ENCODE measurements around the gene FAAP100.

FAAP100 gene

DNA sequence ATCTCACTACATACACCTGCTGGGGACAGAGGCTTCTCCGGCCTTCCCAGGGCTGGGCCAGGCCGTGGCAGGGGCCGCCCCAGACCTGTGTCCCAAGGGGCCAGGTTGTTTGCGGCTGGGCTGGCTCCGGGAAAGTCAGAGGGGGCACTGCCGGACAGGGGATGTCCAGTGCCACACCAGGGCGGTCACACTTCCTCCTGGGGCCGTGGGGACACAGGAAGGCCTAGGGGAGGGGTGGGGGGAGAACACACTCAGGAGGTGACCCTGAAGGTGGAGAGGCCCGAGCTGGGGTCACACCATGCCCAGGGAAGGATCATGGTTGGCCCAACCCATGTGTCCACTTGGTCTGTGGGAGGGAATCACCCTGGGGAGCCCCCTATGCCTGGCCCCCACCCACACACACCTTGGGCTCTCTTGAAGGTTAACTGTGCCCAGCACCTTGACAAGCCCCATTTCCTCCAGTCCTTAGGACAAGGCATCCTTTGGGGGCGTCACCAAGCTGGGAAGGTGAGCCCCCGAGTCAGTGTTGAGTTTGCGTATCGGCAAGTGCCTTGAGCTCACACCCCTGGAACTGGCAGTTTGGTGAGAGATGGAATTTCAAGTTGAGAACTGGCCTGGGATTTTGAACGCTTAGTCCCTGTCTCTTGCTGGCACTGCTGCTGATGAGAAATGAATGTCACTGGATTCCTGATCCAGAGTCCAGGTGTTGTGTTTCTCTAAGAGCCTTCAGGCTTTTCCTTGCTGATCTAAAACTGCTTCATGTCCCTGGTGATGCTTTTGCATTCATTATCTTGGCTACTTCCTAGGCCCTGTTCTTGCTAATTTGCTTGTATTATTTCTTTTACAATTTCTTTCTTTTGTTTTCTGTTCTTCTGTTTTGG, 31.9 kb downstream of the FAAP100 start:
- no peaks in the 10 kb centered on the region for H3K9me3 ChIP-seq (ENCODE audit: insufficient read depth, low read depth, low read length)
- peaks cover 41% of the 10 kb centered on the region for H3K4me1 ChIP-seq (ENCODE audit: insufficient read depth, low read length, poor library complexity, severe bottlenecking)
- H3K36me3 ChIP-seq (ENCODE audit: insufficient read depth, low read length) = no peaks in the 10 kb centered on the region
- peak overlapping the region; percentile 94 for H3K4me2 ChIP-seq (ENCODE audit: low read depth, low read length, poor library complexity, severe bottlenecking)
- peaks cover 10% of the 10 kb centered on the region for H3F3A ChIP-seq (ENCODE audit: low read depth)
- H3K27me3 ChIP-seq (ENCODE audit: insufficient read depth, low read length, poor library complexity, severe bottlenecking) = no peaks in the 10 kb centered on the region
- no peak overlapping the region for H2AFZ ChIP-seq (ENCODE audit: low read length)
- no peaks in the 10 kb centered on the region for H3K9me2 ChIP-seq (replicated peaks; ENCODE audit: low read depth, low read length)
- H3K79me2 ChIP-seq (ENCODE audit: insufficient read depth, low read length) = peaks cover 30% of the 10 kb centered on the region
- no peak for TF ChIP-seq EZH2phosphoT487 (IDR thresholded peaks at IDR 0.05; ENCODE audit: borderline replicate concordance)
- TF ChIP-seq, protein P1, sequence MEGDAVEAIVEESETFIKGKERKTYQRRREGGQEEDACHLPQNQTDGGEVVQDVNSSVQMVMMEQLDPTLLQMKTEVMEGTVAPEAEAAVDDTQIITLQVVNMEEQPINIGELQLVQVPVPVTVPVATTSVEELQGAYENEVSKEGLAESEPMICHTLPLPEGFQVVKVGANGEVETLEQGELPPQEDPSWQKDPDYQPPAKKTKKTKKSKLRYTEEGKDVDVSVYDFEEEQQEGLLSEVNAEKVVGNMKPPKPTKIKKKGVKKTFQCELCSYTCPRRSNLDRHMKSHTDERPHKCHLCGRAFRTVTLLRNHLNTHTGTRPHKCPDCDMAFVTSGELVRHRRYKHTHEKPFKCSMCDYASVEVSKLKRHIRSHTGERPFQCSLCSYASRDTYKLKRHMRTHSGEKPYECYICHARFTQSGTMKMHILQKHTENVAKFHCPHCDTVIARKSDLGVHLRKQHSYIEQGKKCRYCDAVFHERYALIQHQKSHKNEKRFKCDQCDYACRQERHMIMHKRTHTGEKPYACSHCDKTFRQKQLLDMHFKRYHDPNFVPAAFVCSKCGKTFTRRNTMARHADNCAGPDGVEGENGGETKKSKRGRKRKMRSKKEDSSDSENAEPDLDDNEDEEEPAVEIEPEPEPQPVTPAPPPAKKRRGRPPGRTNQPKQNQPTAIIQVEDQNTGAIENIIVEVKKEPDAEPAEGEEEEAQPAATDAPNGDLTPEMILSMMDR (conservative IDR thresholded peaks at IDR 0.05; ENCODE audit: low read length) = no peak
- peaks cover 27% of the 10 kb centered on the region for H4K20me1 ChIP-seq (ENCODE audit: insufficient read depth, low read length, poor library complexity, severe bottlenecking)
- H3K4me3 ChIP-seq (ENCODE audit: low read length, poor library complexity, severe bottlenecking) = peak overlapping the region; percentile 76
- peak overlapping the region; percentile 64 for H3K9ac ChIP-seq (ENCODE audit: low read depth, low read length, poor library complexity, severe bottlenecking)

DNA sequence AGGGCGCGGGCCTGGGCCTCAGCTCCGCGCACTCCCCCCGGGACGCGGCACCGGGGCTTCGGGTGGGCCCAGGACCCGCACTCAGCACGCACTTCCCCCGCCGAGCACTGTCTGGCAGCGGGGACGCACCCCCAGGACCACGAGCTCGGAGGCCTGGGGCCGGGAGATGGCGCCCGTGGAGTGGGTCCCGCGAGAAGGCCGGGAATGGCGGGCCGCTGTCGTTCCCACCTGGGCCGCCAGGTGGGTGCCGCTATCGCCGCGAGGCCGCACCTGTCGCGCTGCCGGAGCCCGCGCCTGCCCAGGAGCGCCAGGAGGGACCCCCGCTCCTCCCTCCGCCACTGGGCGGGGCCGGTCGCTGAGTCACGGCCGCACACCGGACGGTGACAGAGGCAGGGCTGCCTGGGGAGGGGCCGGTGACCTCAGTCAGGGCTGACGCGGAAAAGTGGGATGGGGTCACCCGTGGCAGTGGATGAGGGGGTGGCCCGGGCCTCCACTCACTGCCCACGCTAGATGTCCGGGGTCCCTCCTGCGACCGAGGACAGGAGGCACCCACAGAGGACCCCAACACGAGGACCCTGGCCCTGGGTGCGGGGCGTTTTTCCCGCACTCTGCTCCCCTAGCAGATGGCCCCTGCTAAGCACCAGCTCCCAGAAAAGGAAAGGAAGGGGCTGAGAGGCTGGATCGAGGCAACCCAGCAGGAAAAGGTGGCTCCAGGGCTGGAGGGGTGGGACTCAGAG, 32.7 kb downstream of the FAAP100 start:
- peaks cover 41% of the 10 kb centered on the region for H3K4me1 ChIP-seq (ENCODE audit: insufficient read depth, low read length, poor library complexity, severe bottlenecking)
- no peak for TF ChIP-seq EZH2phosphoT487 (IDR thresholded peaks at IDR 0.05; ENCODE audit: borderline replicate concordance)
- TF ChIP-seq, protein P1 (conservative IDR thresholded peaks at IDR 0.05; ENCODE audit: low read length) = peak; percentile 50

GRCh38 chr17:81518785-81519283, 33.3 kb downstream of the FAAP100 start:
- peak overlapping the region; percentile 76 for H3K4me3 ChIP-seq (ENCODE audit: low read length, poor library complexity, severe bottlenecking)

More for the DNA sequence above, 32.7 kb downstream of the FAAP100 start:
- Histone ChIP-seq H3K36me3 (ENCODE audit: insufficient read depth, low read length) (no peaks in the 10 kb centered on the region), H3K9me2 (replicated peaks; ENCODE audit: low read depth, low read length) (no peaks in the 10 kb centered on the region), H3K79me2 (ENCODE audit: insufficient read depth, low read length) (peaks cover 33% of the 10 kb centered on the region), H3F3A (ENCODE audit: low read depth) (peaks cover 10% of the 10 kb centered on the region), H3K4me3 (ENCODE audit: low read length, poor library complexity, severe bottlenecking) (peak overlapping the region; percentile 76), H2AFZ (ENCODE audit: low read length) (peak overlapping the region; percentile 84), H4K20me1 (ENCODE audit: insufficient read depth, low read length, poor library complexity, severe bottlenecking) (peaks cover 27% of the 10 kb centered on the region), H3K27me3 (ENCODE audit: insufficient read depth, low read length, poor library complexity, severe bottlenecking) (no peaks in the 10 kb centered on the region), H3K9me3 (ENCODE audit: insufficient read depth, low read depth, low read length) (no peaks in the 10 kb centered on the region), H3K9ac (ENCODE audit: low read depth, low read length, poor library complexity, severe bottlenecking) (peak overlapping the region; percentile 64), H3K4me2 (ENCODE audit: low read depth, low read length, poor library complexity, severe bottlenecking) (peak overlapping the region; percentile 94)

More at GRCh38 chr17:81518785-81519283, 33.3 kb downstream of the FAAP100 start:
- Histone ChIP-seq H3K4me2 (ENCODE audit: low read depth, low read length, poor library complexity, severe bottlenecking) (peak overlapping the region; percentile 94), H3K36me3 (ENCODE audit: insufficient read depth, low read length) (no peaks in the 10 kb centered on the region), H3F3A (ENCODE audit: low read depth) (peaks cover 10% of the 10 kb centered on the region), H3K9ac (ENCODE audit: low read depth, low read length, poor library complexity, severe bottlenecking) (peak overlapping the region; percentile 64), H3K79me2 (ENCODE audit: insufficient read depth, low read length) (peaks cover 39% of the 10 kb centered on the region), H3K9me3 (ENCODE audit: insufficient read depth, low read depth, low read length) (no peaks in the 10 kb centered on the region), H4K20me1 (ENCODE audit: insufficient read depth, low read length, poor library complexity, severe bottlenecking) (peaks cover 27% of the 10 kb centered on the region), H3K4me1 (ENCODE audit: insufficient read depth, low read length, poor library complexity, severe bottlenecking) (peaks cover 41% of the 10 kb centered on the region), H3K27me3 (ENCODE audit: insufficient read depth, low read length, poor library complexity, severe bottlenecking) (no peaks in the 10 kb centered on the region), H3K9me2 (replicated peaks; ENCODE audit: low read depth, low read length) (no peaks in the 10 kb centered on the region), H2AFZ (ENCODE audit: low read length) (peak overlapping the region; percentile 84)
- TF ChIP-seq, protein P1 (conservative IDR thresholded peaks at IDR 0.05; ENCODE audit: low read length) = no peak
- no peak for TF ChIP-seq EZH2phosphoT487 (IDR thresholded peaks at IDR 0.05; ENCODE audit: borderline replicate concordance)

Data from Loucy (cell line).